Stimulated activated CD4-positive, alpha-beta T cell treated with anti-CD3 and anti-CD28 coated beads, Interleukin-15, amount 100 ng/mL, for 24 hours (primary cell): ENCODE data around the gene MARK4.

ENCODE experiments used
- DNase-seq: peaks from one replicate; pipeline ENCODE4 v3.0.0-alpha.2; 2020

MARK4 gene

DNA sequence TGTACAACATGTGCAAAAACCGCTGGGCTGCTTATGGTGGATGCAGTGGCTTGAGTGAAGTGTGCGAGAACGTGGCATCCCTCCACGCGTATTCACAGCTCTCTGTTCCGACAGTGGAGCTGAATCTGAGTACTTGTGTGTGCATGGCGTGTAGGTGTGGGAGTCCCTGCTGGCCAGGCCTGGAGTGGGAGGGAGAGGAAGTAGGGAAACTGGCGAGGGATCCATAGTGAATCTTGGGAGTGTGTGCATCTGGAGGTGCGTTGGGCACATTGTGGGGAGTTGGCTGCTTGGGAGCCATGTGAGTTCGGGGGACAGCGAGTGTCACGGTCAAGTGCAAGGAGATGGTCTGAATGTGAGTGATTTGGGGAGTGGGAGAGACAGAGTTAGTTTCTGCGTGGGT lies 91.8 kb downstream of the MARK4 start:
- DNase-seq: no peak

DNA sequence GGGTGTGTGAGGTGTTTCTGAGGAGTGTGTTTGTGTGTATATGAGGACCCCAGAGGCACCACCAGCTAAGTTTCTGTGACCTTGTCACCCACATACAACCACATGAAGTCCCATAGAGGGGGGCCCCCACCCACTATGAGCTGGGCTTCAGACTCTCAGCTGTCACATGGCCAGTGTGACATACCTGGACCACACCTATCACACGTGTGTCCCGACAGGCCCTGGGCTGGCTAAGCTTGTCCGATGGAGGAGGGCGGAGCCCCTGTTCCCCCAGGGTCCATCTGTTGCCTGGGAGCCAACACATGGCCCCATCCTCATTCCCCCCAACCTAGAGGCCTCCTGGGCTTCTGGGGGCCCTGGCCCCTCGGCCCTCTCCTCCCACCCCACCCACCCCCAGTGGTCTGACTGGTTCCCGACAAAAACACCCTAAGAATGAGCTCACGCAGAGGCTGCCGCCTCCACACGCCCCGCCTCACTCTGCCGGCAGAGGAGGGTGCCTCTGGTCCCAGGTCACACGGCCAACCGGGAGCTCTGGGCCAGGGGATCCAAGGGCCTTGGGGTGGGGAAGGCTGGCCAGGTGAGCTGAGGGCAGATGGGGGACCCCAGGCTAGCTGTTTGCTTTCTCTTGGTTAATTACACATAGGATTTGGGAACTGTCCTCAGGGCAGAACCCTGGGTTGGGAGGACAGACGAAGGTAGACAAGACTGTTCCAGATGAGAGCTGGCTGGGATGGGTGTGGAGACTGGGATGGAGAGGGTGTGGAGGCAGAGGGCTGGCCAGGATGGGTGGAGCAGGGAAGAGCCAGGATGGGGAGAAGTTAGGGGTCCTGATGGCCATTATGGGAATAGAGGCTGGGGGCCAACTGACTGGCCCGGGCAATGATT lies 93.8 kb downstream of the MARK4 start:
- no peak for DNase-seq

GRCh38 chr19:45345506-45345860 lies 94.4 kb downstream of the MARK4 start:
- DNase-seq: no peak

DNA sequence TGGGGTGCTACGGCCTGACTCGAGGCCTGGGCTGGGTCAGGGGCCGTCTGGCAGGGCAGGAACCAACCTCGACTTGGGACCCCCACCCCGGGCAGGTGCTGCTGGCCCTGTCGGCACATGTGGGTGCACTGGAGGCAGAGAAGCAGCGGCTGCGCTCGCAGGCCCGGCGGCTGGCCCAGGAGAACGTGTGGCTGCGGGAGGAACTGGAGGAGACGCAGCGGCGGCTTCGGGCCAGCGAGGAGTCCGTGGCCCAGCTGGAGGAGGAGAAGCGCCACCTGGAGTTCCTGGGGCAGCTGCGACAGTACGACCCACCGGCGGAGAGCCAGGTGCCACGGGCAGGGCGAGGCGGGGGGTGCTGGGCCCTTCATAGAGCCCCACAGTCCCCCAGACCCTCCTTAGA lies 95.4 kb downstream of the MARK4 start:
- no peak for DNase-seq

DNA sequence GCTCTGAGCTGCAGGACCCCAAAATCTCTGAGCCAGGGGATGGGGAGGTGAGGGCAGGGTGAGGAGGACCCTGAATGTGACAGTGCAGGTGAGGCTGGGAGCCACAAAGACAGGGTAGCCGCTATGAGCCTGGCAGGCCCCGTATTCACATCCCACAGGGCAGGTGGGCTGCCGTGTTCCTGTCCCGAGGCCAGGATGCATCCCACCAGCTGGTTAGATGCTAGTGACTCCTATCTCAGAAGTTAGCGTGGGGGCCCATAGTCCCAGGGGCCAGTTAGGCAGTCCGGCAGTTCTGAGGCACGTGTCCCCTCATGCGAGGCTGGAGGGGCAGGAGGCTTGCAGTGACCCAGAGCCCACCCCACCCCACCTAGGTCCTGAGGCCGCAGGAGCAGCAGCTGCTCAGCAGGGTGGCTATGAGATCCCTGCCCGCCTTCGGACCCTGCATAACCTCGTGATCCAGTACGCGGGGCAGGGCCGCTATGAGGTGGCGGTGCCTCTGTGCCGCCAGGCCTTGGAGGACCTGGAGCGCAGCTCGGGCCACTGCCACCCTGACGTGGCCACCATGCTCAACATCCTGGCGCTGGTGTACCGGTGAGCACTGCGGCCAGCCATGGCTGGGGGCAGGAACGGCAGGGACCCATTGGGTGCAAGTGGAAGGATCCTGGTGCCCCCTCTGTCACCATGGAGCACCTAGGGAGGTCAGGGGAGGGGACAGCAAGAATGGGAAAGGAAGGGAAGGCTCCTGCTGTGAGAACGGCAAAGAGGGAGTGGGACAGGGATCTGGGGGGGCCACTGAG lies 96.7 kb downstream of the MARK4 start:
- no peak for DNase-seq

- DNase-seq: no peak
These were observed 97.5 kb downstream of the MARK4 start for GRCh38 chr19:45348367-45349125.

DNA sequence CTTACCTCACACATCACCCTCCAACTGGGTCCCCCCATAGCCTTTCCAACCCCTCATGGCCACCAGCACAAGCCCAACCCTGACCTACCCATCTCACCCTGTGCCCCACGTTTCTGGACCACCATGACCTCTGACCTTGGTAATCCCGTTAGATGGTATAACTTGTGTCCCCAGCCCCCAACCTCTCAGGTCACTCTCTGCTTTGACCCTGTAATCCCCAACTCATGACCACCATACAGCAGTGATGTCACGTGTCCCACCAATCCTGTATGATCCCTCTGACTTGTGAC lies 98.0 kb downstream of the MARK4 start:
- no peak for DNase-seq

DNA sequence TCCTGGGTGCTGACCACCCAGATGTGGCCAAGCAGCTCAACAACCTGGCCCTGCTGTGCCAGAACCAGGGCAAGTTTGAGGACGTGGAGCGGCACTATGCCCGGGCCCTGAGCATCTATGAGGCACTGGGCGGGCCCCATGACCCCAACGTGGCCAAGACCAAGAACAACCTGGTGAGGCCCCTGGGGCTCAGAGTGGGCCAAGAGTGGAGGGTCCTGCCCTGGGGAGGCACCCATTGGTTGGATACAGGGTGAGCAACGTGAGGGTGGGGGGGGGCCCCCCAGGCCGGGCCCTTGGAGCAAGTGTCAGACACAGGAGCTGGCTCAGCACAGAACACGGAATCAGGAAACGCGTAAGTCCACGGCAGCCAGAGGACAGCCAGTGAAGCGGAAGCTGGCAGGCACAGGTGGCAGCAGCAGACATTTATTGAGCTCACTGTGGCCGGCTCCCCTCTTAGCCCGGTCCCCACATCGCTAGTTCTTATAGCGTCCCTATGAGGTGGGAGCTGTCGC lies 98.4 kb downstream of the MARK4 start:
- no peak for DNase-seq

- DNase-seq: no peak
These were observed 99.5 kb downstream of the MARK4 start for GRCh38 chr19:45350477-45351058.

- no peak for DNase-seq
These were observed 100.4 kb downstream of the MARK4 start for GRCh38 chr19:45351401-45351952.

DNA sequence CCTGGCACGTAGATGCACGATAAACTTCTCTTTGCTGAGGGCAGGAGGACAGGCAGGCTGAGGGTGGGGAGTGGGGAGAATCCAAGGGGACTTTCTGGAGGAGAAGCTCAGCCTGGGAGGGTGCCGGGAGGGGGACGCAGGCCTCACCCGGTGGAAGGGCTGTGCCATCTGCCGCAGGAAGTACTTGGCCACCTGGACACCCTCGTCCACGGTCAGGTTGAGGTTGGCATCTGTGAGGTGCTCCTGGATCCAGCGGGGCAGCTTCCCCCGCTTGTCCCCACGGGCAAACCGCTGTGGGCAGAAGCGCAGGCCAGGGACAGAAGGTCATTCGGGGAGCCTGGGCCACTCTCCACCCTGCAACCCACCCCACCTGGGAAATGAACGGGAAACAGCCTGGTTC lies 101.0 kb downstream of the MARK4 start:
- DNase-seq: no peak

DNA sequence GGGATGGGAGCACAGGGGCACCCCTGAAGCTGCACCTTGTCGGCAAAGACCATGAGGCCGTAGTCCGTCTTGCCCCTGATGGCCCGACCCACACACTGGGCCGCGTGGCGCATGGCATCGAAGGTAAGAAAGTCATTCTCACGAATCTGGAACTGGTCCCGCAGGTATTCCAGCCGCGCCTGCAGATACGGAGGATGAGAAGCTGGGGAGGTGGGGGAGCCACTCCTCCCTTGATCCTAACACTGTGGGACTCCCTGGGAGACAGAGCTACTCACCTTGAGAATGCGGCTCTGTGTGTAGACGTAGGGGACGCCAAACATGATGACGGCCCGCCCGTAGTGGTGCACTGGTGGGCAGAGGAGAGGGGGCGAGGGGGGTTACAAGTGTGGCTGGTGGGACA lies 101.4 kb downstream of the MARK4 start:
- no peak for DNase-seq

- DNase-seq: no peak
These were observed 102.1 kb downstream of the MARK4 start for GRCh38 chr19:45352914-45353796.

- no peak for DNase-seq
These were observed 103.3 kb downstream of the MARK4 start for GRCh38 chr19:45354241-45354842.
